Activated CD4-positive, alpha-beta T cell treated with anti-CD3 and anti-CD28 coated beads, Interleukin-2, Interleukin-4, amounts not matched to agents 100 ng/mL and 50 ng/mL, durations not matched to agents 16 hours and 8 hours (primary cell): Measurements from ENCODE around the gene TBK1.
"Not testable (repeated sequence)": the region's sequence is repeated elsewhere in the genome, so short reads cannot be mapped to it uniquely, and the experiment has no call there.

Experiments
- DNase-seq: peaks from one replicate; pipeline ENCODE4 v3.0.0-alpha.2; 2020; ENCODE audit warnings: low spot score

The TBK1 gene

GRCh38 chr12:64497484-64497883, 45.6 kb downstream of the TBK1 start:
- DNase-seq, result no peak

- DNase-seq, result no peak
These were observed 46.0 kb downstream of the TBK1 start for GRCh38 chr12:64497903-64498302.

- DNase-seq, result no peak
These were observed 48.5 kb downstream of the TBK1 start for GRCh38 chr12:64500394-64500793.

- DNase-seq, result no peak
These were observed 49.6 kb downstream of the TBK1 start for GRCh38 chr12:64501486-64501885.

GRCh38 chr12:64506955-64507354, 55.0 kb downstream of the TBK1 start:
- no peak for DNase-seq

GRCh38 chr12:64510667-64511066, 58.7 kb downstream of the TBK1 start:
- DNase-seq, result no peak

- no peak for DNase-seq
These were observed 66.5 kb downstream of the TBK1 start for GRCh38 chr12:64518396-64518795.

GRCh38 chr12:64521833-64522232, 69.9 kb downstream of the TBK1 start:
- no peak for DNase-seq

- DNase-seq, result no peak
These were observed 70.4 kb downstream of the TBK1 start for GRCh38 chr12:64522316-64522715.

GRCh38 chr12:64522807-64523206, 70.9 kb downstream of the TBK1 start:
- DNase-seq, result no peak

- not testable (repeated sequence) for DNase-seq
These were observed 71.9 kb downstream of the TBK1 start for GRCh38 chr12:64523565-64524444.

GRCh38 chr12:64525461-64526160, 73.7 kb downstream of the TBK1 start:
- DNase-seq, result no peak

GRCh38 chr12:64526859-64527258, 74.9 kb downstream of the TBK1 start:
- DNase-seq, result no peak

- no peak for DNase-seq
These were observed 76.7 kb downstream of the TBK1 start for GRCh38 chr12:64528616-64529015.

- DNase-seq, result peak; percentile 7
These were observed 78.6 kb downstream of the TBK1 start for GRCh38 chr12:64530566-64530965.

GRCh38 chr12:64531665-64532334, 79.9 kb downstream of the TBK1 start:
- no peak for DNase-seq

- no peak for DNase-seq
These were observed 80.9 kb downstream of the TBK1 start for GRCh38 chr12:64532734-64533351.

GRCh38 chr12:64534672-64535199, 82.8 kb downstream of the TBK1 start:
- no peak for DNase-seq

GRCh38 chr12:64538121-64538520, 86.2 kb downstream of the TBK1 start:
- no peak for DNase-seq

- DNase-seq, result not testable (repeated sequence)
These were observed 90.6 kb downstream of the TBK1 start for GRCh38 chr12:64542409-64543047.

- no peak for DNase-seq
These were observed 92.6 kb downstream of the TBK1 start for GRCh38 chr12:64544371-64545080.
